Measurements from ENCODE around the gene NDRG3.

NDRG3 gene

GRCh38 chr20:36745927-36746659 lies at the start of gene NDRG3:
NDRG3 (minus strand) TSS chr20:36746090; CDS start chr20:36721735, 24,355 bp downstream.
- DNase-seq (ENCODE audit: low read depth): peak; percentile 58

DNA sequence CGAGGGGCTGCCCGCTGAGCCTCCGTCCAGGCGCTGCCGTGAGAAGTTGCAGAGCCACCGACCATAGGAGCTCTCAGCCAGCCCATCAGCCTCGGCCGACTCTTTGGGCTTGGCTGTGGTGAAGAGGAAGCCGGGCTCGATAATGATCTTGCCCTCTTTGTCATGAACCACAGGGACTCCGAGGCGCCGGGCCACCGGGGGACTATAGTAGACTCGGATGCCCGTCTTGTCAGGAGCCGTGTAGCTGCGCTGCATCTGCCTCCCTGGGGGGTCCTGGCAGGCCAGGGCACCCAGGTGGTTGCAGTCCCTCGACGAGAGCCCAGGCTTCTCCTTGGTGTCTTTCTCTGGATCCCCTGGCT lies 48.2 kb upstream of the NDRG3 start:
- no peak for DNase-seq (ENCODE audit: low read depth)

DNA sequence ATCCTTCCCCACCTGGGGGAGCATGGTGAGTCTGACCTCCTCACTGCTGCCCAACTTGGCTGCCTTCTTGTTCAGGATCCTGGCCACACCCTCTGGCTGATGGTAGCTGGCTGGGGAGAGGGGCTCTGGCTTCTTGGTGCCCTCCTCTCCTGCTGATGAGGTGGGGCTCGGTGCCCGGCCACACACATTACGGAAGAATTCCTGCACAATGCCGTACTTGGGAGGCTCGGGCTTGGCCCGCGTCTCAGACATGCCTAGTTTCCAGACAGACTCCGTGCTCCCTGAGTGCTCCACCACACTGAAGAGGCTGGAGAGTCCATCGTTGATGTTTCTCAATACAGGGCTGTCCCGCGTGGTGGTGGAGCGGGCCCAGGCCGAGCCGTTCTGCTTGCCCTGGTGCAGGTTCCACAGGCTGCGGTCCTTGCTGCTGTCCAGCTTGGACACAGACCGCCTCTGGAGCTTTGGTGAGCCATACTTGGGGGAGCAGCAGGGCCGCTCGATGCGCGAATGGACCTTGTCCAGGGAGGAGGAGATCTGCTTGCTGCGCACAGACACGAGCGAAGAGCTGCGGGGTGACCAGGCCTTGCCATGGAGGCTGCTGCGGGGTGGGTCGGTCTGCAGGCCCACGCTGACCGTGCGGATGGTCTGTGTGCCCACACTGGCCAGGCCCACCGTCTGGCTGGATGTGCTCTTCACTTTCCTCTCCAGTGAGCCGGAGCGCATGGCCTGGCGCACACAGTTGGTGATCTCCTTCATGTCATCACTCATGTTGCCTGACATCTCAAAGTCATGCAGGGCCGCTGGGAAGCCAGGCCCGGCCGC lies 47.6 kb upstream of the NDRG3 start:
- no peak for DNase-seq (ENCODE audit: low read depth)

- peak; percentile 21 for DNase-seq (ENCODE audit: low read depth)
Measured at GRCh38 chr20:36792422-36792821, 46.5 kb upstream of the NDRG3 start.

DNA sequence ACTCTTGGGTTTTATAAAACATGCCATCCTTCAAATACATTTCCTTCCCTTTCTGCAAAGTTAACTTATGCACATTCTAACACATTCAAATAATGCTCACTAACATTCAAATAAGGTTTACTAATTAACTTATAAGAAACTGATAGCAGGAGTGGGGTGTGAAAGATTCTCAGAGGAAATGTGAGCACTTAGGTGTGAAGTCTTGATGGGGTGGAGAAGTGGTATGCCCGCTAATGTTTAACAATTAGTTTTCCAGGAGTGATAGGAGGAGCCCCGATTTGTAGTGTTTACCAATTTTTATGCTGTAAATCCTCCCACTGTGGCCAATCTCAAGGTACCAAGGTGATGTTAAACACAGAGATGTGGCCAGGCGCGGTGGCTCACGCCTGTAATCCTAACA lies 46.0 kb upstream of the NDRG3 start:
- DNase-seq (ENCODE audit: low read depth): no peak

DNA sequence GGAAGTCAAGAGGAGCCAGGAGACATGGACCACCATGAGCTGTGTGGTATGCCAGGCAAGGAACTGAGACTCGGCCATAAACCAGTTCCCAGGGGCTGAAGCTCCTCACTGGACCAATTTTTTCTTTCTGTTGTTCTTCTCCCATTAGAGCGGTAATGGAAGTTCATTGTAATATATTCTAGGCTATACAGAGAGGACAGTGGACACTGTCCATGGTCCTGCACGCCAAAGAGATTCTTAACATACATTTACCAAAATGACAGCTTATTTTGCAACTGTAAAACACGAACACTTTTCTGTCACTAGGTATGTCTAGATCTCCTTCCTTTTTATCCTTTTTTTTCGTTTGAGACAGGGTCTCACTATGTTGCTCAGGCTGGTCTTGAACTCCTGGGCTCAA lies 40.8 kb upstream of the NDRG3 start:
- DNase-seq (ENCODE audit: low read depth): no peak

- no peak for DNase-seq (ENCODE audit: low read depth)
Measured at GRCh38 chr20:36786246-36786645, 40.4 kb upstream of the NDRG3 start.

- no peak for DNase-seq (ENCODE audit: low read depth)
Measured at GRCh38 chr20:36785308-36785707, 39.4 kb upstream of the NDRG3 start.

DNA sequence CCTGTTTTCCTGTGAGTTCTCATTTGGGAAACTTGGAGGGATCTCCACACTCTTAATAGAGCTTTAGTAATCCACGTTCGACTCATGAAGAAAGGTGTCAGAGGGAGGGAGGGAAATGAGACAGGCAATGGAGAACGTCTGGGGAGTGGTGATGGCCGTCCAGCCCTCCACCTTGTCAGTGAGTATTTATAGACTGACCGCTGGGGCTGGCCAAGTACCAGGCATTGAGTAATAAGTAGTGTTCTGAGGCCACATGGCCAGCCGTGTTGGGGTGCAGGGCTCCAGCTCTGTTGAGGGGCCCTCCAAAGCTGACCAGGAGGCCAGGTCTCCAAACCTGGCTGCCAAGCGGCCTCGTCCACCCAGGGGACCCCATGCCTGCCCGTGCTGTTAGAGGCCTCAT lies 39.0 kb upstream of the NDRG3 start:
- no peak for DNase-seq (ENCODE audit: low read depth)

DNA sequence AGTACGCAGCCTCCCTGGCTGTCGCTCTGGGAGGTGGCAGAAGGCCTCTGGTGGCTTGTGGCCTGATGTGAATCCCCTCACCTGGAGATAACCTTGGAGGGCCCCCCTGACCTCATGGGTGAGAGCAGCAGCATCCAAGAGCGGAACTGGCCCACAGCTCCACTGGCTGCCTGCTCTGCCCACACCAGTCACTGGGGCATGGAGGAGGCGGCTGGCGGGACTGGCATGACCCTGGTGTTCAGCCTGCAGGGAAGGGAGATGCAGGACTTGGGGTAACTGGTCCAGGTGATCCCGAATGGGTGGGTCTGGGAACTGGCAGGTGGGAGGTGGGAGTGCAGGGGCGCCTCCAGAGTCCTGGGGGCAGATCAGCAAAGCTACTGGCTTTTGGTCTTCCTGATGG lies 38.2 kb upstream of the NDRG3 start:
- no peak for DNase-seq (ENCODE audit: low read depth)

DNA sequence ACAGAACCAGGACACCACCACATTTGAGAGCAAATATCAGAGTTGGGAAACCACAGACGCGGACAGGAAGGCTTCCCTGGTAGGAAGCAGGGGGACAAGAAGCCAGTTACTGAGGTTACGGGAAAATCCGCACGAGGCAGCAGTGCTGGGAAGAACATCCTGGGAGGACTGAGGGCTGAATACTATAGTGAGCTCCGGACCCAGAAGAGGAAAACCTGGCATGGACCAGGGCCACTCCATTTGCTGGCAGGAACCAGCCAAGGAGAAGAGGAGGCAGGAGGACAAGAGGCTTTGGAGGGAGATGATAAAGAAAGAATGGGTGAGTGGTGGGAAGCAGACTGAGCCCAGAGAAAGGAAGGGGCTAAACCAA lies 33.8 kb upstream of the NDRG3 start:
- DNase-seq (ENCODE audit: low read depth): no peak

- no peak for DNase-seq (ENCODE audit: low read depth)
Measured at GRCh38 chr20:36778831-36779655, 33.2 kb upstream of the NDRG3 start.

- DNase-seq (ENCODE audit: low read depth): no peak
Measured at GRCh38 chr20:36777576-36777975, 31.7 kb upstream of the NDRG3 start.

DNA sequence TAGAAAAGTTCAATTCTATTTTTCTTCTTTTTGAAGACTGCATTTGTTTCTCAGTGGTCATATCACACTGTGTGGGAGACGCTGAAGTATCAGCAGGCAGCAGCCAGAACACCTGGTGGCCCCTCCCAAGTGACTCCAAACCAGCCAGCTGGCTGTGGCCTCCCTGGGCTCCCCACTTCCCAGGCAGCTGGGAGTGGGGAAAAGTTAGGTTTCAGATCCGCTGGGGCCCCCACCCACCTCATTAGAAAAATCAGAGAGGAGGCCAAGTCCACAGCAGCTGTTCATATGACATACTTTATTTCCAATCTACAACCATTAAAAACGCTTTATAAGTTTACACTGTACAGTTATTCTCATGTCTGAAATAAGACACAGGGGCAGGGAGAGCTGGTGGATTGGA lies 31.3 kb upstream of the NDRG3 start:
- DNase-seq (ENCODE audit: low read depth): no peak

DNA sequence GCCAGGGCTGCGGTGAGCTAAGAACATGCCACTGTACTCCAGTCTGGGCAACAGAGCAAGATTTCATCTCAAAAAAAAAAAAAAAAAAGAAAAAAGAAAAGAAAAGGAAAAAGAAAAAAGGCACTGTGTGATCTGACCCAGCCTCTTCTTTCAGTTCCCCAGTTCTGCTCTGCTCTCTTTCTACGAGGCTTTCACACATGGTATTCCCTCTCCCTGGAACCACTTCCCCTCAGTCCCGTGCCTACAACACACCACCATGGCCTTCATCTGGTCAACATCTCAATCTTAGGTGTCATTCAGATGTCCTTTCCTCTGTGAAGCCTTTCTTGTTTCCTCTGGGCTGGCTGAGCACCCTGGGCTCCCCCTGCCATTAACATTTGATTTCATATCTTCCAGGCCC lies 29.9 kb upstream of the NDRG3 start:
- no peak for DNase-seq (ENCODE audit: low read depth)

GRCh38 chr20:36775196-36775595 lies 29.3 kb upstream of the NDRG3 start:
- DNase-seq (ENCODE audit: low read depth): no peak

- peak; percentile 71 for DNase-seq (ENCODE audit: low read depth)
Measured at GRCh38 chr20:36773597-36774390, 27.9 kb upstream of the NDRG3 start, which contains the start of gene DSN1. DSN1 (minus strand) TSS chr20:36773763; CDS start chr20:36771458, 2,305 bp downstream.

GRCh38 chr20:36773107-36773596 lies 27.3 kb upstream of the NDRG3 start:
- DNase-seq (ENCODE audit: low read depth): no peak

DNA sequence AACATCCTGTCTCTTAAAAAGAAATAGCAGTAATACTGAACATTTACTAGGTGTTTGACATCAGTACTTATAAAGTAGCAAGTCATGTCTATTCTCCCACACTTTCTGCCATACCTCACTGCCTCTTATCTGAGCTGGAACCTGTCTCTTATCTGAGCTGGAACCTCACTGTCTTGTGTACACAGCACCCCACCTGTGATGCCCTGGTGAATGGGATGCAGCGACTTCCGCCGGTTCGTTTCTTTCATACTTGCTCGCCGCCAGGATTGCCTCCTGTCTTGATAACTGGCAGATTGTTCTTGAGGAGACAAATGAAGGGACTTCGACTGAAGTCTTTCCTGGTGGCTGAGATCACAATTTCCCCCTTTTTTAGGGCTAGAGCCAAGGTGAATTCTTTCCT lies 24.8 kb upstream of the NDRG3 start:
- DNase-seq (ENCODE audit: low read depth): no peak

DNA sequence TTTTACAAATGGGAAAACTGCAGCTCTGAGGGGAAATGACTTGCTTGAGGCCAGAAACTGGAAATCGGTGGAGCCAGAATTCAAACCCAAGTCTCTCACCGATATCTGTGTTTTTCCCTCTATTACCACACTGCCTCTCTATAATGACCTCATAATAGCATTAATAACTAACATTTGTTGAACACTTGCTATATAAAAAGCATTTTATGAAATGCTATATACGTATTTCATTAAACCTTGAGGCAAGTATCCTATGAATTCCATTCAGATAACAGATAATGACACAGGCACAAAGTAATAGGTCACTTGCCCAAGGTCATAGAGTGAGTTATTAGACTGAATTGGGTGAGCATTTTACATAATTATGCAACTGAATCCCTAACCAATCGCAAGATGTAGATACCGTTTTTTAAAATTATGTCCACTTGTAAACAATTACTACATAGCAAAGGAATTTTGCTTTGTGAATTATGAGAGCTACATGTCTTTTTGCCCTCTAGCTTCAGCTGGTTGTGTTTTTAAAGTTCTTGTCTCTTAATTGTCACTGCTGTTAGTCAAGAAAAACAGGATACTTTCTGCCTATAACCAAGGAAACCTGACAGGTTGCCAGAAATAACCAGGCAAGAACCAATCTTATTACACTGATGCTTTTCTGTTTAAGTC lies 23.0 kb upstream of the NDRG3 start:
- peak; percentile 58 for DNase-seq (ENCODE audit: low read depth)

DNA sequence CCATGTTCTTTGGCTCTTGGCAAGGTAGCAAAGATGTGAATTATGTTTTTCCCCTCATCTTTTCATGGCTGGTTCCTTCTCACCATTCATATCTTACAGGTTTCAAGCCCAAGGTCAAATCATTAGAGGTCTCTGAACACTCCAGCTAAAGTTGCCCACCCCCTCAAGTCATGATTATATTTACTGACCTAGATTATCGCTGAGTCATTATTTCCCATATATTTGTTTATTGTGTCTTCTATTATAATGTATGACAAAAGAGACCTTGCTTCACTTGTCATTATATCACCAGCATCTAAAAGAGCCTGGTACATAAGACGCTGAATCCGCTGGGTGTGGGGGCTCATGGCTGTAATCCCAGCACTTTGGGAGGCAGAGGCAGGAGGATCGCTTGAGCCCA lies 15.2 kb upstream of the NDRG3 start:
- DNase-seq (ENCODE audit: low read depth): no peak

Data from GM04503 (cell line).